CD4-positive, alpha-beta T cell treated with Interleukin-17A for 4 hours (primary cell): ENCODE measurements around the gene TUT4.
"Not testable (repeated sequence)": the region's sequence is repeated elsewhere in the genome, so short reads cannot be mapped to it uniquely, and the experiment has no call there.

ENCODE experiments used
- DNase-seq: peaks from one replicate; pipeline ENCODE4 v3.0.0-alpha.2; 2020; ENCODE audit warnings: mixed read lengths

The TUT4 gene, protein sequence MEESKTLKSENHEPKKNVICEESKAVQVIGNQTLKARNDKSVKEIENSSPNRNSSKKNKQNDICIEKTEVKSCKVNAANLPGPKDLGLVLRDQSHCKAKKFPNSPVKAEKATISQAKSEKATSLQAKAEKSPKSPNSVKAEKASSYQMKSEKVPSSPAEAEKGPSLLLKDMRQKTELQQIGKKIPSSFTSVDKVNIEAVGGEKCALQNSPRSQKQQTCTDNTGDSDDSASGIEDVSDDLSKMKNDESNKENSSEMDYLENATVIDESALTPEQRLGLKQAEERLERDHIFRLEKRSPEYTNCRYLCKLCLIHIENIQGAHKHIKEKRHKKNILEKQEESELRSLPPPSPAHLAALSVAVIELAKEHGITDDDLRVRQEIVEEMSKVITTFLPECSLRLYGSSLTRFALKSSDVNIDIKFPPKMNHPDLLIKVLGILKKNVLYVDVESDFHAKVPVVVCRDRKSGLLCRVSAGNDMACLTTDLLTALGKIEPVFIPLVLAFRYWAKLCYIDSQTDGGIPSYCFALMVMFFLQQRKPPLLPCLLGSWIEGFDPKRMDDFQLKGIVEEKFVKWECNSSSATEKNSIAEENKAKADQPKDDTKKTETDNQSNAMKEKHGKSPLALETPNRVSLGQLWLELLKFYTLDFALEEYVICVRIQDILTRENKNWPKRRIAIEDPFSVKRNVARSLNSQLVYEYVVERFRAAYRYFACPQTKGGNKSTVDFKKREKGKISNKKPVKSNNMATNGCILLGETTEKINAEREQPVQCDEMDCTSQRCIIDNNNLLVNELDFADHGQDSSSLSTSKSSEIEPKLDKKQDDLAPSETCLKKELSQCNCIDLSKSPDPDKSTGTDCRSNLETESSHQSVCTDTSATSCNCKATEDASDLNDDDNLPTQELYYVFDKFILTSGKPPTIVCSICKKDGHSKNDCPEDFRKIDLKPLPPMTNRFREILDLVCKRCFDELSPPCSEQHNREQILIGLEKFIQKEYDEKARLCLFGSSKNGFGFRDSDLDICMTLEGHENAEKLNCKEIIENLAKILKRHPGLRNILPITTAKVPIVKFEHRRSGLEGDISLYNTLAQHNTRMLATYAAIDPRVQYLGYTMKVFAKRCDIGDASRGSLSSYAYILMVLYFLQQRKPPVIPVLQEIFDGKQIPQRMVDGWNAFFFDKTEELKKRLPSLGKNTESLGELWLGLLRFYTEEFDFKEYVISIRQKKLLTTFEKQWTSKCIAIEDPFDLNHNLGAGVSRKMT (N-terminal part only)

DNA sequence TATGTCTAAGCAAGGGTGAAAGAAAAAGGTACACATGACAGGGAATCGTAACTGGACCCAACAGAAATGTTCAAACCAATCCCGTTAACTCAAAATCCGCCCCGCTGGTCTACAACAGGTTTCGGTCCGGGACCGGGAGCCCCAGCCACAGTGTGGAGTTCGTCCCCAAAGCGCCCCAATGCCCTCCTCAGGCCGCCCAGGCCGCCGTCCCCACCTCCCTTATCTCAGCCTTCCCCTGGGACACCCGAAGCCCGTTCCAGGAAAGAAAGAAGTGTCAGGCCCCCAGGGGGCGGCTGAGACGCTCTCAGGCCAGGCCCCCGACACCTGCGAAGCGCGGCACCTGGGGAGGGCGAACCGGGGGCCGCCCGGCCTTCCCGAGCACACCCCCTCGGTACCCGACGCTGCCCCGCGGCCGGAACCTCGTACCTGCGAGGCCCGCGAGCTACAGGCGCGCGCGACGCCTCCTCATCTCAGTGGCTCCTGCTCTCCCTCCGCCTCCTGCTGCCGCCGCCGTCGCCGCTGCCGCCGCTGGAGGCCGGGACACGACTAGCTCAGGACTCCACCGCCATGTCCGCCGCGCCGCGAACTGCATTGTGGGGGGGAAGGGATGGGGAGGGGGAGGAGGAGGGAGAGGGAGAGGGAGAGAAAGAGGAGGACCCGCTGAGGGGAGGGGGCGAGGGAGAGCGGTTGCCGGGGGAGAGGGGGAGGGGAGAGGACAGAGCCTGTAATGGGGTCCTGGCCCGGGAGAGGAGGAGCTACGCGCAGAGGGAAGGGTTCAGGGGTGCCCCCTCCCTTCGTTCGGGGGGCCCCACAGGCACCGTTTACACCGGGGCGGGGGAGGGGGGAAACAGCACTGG, at the start of gene TUT4:
Gene TUT4 (minus strand): TSS at position 588 of the 857 bp plus-strand sequence. CDS start 26,812 bp downstream, outside the sequence.
- DNase-seq = peak; percentile 82

DNA sequence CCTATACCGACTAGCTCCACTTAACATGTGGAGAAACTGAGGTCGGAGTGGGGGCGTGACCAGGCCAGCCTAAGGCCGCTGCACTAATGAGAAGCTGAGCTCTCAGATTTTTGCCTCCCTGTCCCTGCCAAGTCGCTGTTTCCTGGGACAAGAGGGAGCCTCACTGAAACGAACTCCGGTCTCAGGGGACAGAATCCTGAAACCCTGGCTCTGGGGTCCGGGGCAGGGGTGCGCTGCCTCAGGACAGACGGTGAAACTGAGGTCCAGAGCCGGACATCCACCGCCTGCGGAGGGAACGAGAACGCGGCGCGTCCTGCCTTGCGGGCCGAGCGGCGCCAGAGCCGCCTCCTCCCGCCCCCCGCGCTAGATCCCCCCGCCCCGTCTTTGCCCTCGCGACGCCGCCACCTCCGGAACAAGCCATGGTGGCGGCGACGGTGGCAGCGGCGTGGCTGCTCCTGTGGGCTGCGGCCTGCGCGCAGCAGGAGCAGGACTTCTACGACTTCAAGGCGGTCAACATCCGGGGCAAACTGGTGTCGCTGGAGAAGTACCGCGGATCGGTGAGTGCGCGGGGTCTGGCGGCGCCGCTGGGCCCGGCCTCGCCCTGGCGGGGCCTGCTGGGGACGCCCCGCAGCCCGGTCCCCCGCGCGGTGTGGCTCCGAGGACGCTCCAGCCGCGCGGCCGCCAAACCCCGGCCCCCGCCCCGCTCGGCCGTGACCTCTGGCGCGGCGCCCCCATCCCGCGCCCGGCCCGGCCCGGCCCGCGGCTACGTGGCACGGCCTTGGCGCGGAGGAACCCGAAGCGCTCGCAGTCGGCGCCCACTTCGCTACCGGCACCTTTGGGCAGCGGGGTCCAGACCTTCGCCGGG, 49.3 kb upstream of the TUT4 start, which contains the start of gene GPX7:
Gene GPX7 (plus strand): TSS at position 381 of the 865 bp plus-strand sequence. CDS start 39 bp downstream, at position 420.
- DNase-seq = peak; percentile 78

DNA sequence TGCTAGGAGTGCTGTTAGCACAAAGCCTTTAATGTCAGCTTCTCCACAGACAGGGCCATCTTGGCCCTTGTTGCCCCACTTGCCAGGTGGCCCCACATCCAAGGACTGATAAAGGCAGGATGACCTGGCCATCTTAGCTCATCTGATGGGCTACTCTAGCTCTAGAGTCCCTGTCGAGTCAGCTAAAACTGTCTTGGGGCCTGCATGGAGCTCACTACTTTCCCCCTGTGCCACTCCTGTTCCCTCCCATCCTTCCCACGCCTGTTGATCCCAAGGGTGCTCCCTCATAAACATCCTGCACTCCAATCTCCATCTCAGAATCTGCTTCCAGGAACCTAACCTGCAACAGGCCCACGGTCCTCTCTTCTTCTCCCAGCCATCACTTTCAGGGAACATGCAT, 48.6 kb upstream of the TUT4 start:
- DNase-seq = peak; percentile 8

DNA sequence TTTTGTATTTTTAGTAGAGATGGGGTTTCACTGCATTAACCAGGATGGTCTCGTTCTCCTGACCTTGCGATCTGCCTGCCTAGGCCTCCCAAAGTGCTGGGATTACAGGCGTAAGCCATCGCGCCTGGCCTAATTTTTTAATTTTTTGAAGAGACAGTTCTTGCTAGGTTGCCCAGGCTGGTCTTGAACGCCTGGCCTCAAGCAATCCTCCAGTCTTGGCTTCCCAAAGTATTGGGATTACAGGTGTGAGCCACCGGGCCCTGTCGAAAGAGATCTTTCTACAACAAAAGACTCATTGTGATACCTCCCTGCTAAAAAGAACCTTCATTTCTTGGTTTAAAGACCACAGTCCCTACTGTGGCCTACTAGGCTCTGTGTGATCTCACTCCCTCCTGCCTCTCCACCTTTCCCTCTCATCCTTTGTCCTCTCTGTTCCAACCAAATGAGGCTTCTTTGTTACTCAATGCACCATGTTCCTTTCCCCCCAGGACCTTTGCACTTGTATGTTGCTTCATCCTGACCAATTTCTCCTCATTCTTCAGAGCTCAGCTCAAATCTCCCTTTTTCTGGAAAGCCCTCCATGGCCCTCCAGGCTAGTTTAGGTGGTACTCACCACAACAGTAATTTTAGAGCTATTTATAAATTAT, 47.8 kb upstream of the TUT4 start:
- no peak for DNase-seq

DNA sequence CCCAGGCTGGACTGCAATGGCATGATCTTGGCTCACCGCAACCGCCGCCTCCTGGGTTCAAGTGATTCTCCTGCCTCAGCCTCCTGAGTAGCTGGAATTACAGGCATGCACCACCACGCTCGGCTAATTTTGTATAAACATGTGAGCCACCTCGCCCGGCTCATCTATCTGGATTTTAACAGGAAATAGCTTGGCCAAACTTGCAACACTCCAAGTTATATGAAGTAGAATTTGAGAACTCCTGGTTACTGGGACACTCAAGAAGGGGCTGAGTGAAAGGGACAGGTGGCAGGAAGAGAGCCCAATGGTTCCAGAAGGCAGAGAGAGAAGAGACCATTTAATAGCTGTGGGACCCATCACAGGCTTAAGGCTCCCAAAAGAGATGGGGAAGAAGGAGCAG, 46.3 kb upstream of the TUT4 start:
- no peak for DNase-seq

DNA sequence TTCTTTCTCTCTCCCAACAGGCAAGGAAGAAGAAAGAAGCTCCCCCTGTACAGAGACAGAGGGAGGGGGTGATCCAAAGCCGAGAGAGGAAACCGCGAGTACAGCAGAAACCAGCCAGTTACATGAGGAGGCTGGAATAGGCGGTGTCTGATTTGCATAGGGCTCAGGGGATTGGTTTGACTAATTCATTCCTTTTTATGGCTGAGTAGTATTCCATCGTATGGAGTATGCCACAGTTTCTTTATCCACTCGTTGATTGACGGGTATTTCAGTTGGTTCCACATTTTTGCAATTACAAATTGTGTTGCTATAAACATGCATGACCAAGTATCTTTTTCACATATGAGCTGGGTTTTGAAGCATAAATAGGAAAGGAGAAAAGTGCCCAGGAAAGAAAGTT, 45.8 kb upstream of the TUT4 start:
- no peak for DNase-seq

DNA sequence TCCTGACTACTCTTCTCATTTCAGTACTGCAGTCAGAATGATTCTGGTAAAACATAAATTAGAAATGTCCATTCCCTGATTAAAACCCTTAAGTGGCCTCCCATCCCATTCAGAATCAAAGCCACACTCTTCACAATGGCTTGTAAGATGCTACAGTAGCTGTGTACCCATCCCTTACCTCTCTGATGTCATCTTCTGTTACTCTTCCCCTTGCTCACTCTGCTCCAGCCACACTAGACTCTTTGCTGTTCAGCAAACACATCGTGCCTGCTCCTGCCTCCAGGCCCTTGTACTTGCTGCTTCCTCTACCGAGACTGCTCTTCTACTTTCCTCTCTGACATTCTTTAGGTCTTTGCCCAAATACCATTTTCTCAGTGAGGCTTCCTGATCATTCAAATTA, 45.0 kb upstream of the TUT4 start:
- no peak for DNase-seq

DNA sequence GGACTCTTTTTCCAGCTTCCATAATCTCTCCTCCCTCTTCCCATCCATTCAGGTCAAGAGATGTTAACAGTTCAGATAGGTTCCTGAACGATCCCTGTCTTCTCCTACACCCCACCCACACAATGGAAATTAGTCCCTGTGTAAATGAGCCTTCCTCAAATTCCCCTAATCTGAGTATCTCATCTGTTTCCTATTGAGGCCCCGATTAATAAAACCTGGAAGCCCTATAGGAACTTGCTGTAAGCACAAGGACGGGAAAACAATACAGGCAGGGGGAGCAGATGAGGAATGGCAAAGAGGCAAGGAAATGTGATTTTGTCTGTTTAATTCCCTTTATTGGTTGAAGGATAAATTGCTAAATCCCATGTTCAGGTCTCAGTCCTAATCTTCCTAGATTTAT, 42.2 kb upstream of the TUT4 start:
- no peak for DNase-seq

DNA sequence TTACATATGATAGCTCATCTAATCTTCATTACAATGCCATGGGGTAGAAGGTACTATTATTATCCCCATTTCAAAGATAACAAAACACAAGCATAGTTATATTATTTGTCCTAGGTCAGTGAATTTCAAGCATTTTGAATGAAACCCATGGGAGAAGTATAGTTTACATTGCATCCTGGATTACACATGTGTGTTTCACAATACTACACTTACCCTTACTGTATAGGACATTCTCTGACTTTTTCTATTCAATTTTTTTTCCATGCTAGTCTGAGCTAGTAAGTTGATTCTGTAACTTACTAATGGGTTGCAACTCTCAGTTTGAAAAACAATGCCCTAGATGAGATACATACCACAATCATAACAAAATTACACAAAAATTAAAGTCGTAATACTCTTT, 40.6 kb upstream of the TUT4 start:
- DNase-seq = no peak

DNA sequence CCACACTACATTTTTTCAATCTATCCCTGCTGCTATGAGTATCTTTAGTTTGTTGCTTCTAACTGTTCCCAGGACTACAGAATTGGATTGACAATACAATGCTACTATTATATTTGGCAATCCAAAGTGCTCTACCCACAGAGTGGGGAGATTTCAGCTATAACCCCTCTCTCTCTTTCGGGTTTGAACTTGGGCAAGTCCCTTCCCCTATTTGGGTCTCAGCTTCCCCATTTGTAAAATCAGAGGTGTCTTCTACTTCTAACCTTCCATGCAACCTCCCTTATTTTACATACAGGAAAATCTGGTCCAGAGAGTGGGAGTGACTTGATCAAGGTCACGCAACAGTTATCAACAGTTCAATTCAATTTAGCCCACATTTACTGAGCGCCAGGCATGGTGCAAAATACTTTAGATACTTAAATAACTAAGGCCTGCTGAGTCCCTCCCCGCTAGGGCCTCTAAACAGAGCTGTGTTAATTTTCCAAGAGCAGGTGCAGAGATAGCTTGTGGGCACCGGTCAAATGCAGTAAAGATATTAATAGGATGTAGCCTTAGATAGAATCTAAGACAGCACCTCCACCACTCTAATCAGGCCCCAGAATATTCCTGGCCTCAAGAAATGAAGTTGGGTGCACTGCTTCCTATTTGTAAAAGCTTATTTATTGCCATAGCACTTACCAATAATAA, 39.9 kb upstream of the TUT4 start:
- DNase-seq = no peak

DNA sequence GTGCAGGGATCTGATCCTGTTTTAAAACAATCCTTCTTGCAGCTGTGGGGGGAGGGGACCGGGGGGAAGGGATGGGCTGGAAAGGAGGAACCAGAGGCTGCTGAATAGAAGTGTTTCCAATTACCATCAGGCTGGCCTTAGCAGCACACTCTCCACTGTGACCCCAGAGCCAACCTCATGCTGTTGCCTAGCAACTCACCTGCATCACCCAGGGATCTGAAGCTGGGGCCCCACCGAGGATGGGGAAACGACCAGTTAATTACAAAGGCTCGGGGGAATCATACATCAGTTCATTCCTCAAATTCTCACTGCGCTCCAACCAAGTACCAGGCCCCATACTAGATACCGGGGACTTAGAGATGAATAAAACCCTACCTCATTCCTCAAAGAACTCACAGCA, 37.4 kb upstream of the TUT4 start:
- DNase-seq = no peak

DNA sequence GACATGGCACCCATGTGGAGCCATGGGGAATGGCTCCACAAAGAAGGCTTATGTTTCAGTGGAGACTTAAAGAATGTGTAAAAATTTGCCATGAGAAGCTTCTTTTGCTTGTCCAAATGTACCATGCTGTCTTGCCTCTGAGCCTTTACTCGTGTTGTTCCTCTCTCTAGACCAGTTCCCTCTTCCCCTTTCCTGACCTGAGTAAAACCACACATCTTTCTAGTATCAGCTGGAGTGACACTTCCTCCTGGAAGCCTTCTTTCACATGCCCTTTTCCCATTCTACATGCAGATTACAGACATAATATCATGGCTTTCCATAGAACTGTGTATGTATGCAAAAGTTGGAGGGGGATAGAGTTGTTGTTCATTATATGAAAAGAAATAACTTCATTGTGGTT, 35.6 kb upstream of the TUT4 start:
- no peak for DNase-seq

DNA sequence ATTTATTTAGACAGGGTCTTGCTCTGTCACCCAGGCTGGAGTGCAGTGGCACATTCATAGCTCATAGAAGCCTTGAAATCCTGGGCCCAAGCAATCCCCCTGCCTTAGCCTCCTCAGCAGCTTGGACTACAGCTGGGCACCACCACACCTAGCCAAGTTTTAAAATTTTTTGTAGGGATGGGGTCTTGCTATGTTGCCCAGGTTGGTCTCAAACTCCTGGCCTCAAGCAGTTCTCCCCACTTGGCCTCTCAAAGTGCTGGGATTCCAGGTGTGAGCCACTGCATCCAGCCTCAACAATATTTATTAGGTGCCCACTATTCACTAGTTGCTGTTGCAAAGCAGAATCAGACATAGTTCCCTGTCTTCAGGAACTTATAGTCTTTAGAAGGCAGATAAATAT, 35.1 kb upstream of the TUT4 start:
- DNase-seq = no peak

DNA sequence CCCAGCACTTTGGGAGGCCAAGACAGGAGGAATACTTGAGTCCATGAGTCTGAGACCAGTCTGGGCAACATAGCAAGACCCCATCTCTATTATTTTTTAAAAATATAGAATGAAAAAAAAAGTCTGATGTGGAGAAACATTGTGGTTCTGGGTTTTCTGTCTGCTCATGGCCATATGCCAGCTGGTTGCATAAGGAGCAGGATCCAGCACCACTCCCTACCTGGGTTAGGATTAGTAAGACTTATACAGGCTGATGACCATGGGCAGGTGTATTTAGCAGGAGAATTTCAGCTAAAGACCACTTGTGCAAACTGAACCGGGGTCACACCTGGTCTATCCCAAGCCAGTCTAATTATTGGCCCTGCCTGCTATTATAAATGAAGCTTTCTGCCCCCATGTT, 32.6 kb upstream of the TUT4 start:
- DNase-seq = no peak

DNA sequence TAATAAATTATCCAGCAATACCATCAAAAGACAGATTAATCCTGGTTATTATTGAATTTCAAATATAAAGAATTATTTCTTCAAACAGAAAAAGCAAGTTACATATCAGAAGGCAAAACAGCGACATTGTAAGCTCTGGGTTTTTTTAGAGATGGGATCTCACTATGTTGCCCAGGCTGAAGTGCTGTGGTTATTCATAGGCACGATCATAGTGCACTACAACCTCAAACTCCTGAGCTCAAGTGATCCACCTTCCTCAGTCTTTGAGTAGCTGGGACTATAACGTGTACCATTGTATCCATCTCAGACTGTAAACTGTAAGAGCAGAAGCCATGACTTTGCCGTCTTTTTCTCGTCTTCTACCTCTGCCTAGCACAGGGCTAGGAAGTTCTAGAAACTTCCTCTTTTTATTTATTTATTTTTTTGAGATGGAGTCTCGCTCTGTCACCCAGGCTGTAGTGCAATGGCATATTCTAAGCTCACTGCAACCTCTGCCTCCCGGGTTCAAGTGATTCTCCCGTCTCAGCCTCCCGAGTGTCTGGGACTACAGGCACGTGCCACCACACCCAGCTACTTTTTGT, 29.3 kb upstream of the TUT4 start:
- no peak for DNase-seq

DNA sequence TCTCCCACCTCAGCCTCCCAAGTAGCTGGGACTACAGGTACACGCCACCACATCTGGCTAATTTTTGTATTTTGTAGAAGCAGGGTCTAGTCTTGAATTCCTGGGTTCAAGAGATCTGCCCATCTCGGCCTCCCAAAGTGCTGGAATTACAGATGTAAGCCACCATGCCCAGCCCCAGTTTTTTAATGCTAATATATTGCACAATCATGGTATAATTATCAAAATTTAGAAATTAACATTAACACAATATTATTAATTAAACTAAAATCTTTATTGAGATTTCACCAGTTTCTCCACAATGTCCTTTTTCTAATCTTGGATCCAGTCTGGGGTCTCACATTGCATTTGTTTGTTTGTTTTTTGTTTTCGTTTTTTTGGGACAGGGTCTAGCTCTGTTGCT, 27.4 kb upstream of the TUT4 start:
- DNase-seq = no peak

DNA sequence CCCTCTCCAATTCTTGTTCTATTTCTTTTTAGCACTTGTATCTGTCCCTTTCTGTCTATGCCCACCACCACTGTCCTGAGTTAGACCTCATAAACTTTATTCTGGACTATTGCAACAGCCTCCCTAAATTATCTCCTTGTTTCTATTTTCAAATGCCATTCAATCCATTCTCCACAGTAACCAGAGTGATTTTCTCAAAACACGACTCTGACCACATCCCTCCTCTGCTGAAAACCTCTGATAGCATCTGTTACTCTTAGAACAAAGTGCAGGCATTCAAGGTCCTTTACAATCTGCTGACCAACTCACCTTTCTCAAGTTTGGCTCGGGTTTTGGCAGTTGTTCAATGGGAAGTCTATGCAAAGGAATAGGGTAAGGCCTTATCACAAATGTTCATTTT, 26.5 kb upstream of the TUT4 start:
- no peak for DNase-seq

DNA sequence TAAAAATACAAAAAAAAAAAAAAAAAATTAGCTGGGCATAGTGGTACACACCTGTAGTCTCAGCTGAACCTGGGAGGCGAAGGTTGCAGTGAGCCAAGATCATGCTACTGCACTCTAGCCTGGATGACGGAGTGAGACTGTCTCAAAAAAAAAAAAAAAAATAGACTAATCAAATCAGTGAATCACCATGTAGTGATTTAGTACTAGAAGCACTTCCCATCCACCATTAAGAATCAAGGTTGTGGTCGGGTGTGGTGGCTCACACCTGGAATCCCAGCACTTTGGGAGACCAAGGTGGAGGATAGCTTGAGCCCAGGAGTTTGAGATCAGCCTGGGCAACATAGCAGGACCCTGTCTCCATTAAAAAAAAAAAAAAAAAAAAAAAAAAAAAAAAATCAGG, 25.2 kb upstream of the TUT4 start:
- not testable (repeated sequence) for DNase-seq

DNA sequence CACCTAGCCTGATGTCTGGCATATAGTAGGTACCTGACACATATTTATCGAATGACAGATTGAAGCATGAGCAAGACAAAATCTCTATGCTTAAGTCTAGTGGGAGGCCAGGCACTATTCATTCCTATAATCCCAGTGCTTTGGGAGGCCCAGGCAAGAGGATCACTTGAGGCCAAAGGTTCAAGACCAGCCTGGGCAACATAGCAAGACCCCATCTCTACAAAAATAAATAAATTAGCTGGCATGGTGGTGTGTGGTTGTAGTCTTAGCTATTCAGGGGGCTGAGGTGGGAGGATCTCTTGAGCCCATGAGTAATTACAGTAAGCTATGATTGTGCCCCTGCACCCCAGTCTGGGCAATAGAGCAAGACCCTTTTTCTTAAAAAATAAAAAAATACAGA, 23.2 kb upstream of the TUT4 start:
- no peak for DNase-seq

DNA sequence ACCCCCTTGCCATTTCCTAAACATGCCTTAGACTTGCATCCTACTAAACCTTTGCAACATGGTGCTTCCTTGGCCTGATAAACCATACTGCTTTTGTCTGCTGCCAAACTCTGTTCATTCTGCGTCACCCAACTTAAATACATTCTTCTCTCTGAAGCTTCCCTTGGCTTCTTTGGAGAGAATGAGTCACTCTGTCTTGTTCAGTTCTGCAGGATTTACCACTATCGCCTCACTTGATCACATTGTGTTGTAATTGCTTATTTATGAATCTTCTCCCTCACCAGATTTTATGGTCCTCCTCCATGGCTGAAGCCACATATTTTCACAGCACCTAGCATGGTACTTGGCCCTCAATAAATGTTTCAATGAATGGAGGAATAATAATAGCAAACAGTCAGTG, 21.7 kb upstream of the TUT4 start:
- no peak for DNase-seq
